ENCODE results near the gene ERF. TPM values are rescaled to one million over a fixed set of nuclear protein-coding genes. Genes with fewer than 3 reads are reported as not detected.
A peak's percentile ranks its signal among the peaks of the same experiment; 100 is the strongest.

Gene ERF
- total and polyA plus RNA-seq, 2 donors (not counting 3 experiments of a cell fraction or from before 2014, with no cell fraction given), result 102 to 117 TPM

GRCh38 chr19:42271045-42271419 lies 16.1 kb upstream of the ERF start:
- Histone ChIP-seq H3K27ac (ENCODE audit: insufficient read depth, low read depth, low read length) (peak overlapping the region; percentile 11), H3K9me3 (replicated peaks; ENCODE audit: control insufficient read depth, insufficient read depth, low read length) (no peaks in the 10 kb centered on the region), H3K79me2 (ENCODE audit: control insufficient read depth, insufficient read depth, low read length) (peaks cover 42% of the 10 kb centered on the region), H3K4me1 (ENCODE audit: control insufficient read depth, extremely low read depth, insufficient read depth, low read length) (peaks cover 27% of the 10 kb centered on the region), H3K9me1 (replicated peaks; ENCODE audit: control insufficient read depth, extremely low read depth, insufficient read depth, low read length) (no peaks in the 10 kb centered on the region), H3K4me3 (replicated peaks in 1 of 3; ENCODE audit: insufficient read depth in 1 of 3, low read depth in 1 of 3, low read length in 3 of 3) (peak overlapping the region in 1 of 3 experiments; percentile 65), H4K20me1 (replicated peaks; ENCODE audit: control insufficient read depth, extremely low read depth, insufficient read depth, low read length) (no peaks in the 10 kb centered on the region), H3K4me2 (ENCODE audit: insufficient read depth, low read length) (peak overlapping the region; percentile 31), H3K36me3 (ENCODE audit: control insufficient read depth in 2 of 2, extremely low read depth in 1 of 2, insufficient read depth in 2 of 2, low read length in 2 of 2) (peaks cover 12 to 28% of the 10 kb centered on the region in 2 experiments), H3K27me3 (ENCODE audit: control insufficient read depth in 2 of 2, insufficient read depth in 2 of 2, low read length in 2 of 2) (no peaks in the 10 kb centered on the region), H3K9ac (replicated peaks; ENCODE audit: extremely low read depth, insufficient read depth, low read length) (no peak overlapping the region), H2AFZ (ENCODE audit: low read depth, low read length) (no peak overlapping the region)
- no TSS peak for BruUV-seq (replicated peaks)
- CTCF ChIA-PET, result interaction anchor here (1.0 to 3.6 kb wide), 6 partner anchors 9 to 28 kb away, joined by 3 to 24 read pairs (median 6); no protein-coding TSS in a partner anchor
- TF ChIP-seq POLR2AphosphoS5 (IDR thresholded peaks at IDR 0.05; ENCODE audit: insufficient read depth, low read depth, low read length) (no peak), FOS (IDR thresholded peaks at IDR 0.05; ENCODE audit: borderline replicate concordance, insufficient read depth, low read length) (no peak), MYC (IDR thresholded peaks at IDR 0.05; ENCODE audit: low read depth, low read length) (no peak), CTCF (IDR thresholded peaks at IDR 0.05; ENCODE audit: extremely low read depth in 1 of 2, insufficient read depth in 1 of 2, low read depth in 1 of 2, low read length in 2 of 2) (no peak), POLR2A (IDR thresholded peaks at IDR 0.05; ENCODE audit: low read depth, low read length) (no peak), GATA2 (IDR thresholded peaks at IDR 0.05; ENCODE audit: insufficient read depth, insufficient read length, low read depth, low read length) (no peak), JUN (IDR thresholded peaks at IDR 0.05; ENCODE audit: borderline replicate concordance, insufficient read depth, insufficient read length, low read depth) (no peak)
- TF ChIP-seq, protein P1, sequence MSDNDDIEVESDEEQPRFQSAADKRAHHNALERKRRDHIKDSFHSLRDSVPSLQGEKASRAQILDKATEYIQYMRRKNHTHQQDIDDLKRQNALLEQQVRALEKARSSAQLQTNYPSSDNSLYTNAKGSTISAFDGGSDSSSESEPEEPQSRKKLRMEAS (IDR thresholded peaks at IDR 0.05; ENCODE audit: insufficient read depth, insufficient read length), result no peak
- FAIRE-seq (peak; percentile 56), DNase-seq (ENCODE audit: low read depth, low spot score) (no peak)
- dilution Hi-C loops (cut with MboI; ENCODE audit: extremely low pct_ligation_motif_present, low sequenced_read_pairs) (no loop called here), intact Hi-C loops (cut with micrococcal nuclease) (no loop called here)
- POLR2A ChIA-PET, result interaction anchor here (0.6 to 1.2 kb wide), 3 partner anchors 8 to 28 kb away, joined by 3 to 7 read pairs (median 5); partner anchors contain the start of gene GSK3A
